Gastroesophageal sphincter (tissue), 4 donors: ENCODE data around the gene VSIG10L. TPM values are rescaled to one million over a fixed set of nuclear protein-coding genes. Genes with fewer than 3 reads are reported as not detected.

ENCODE experiments used
- ATAC-seq: fragments of 150-250 bp; one replicate; pipeline ENCODE4 v1.9.1; 2016; ENCODE audit warnings: mild to moderate bottlenecking, moderate library complexity
- H3K27ac ChIP-seq, 4 donors: fragments of 200-600 bp; sonication (generic) in 3 of 4; 1 replicate in 3 of 4; 2 replicates in 1 of 4; pipeline ENCODE4 v1.5.1; 2016 to 2019
- H3K27me3 ChIP-seq: fragments of 200-600 bp; sonication (generic); one replicate; pipeline ENCODE4 v1.5.1; 2019
- H3K36me3 ChIP-seq, 2 donors: fragments of 200-600 bp; sonication (generic); one replicate each; pipeline ENCODE4 v1.5.1; 2019; ENCODE audit warnings: control low read depth in 1 of 2
- H3K4me1 ChIP-seq, 3 donors: fragments of 200-600 bp; sonication (generic); 1 replicate in 2 of 3; 2 replicates in 1 of 3; pipeline ENCODE4 v1.5.1; 2016 to 2019; ENCODE audit warnings: control low read depth in 2 of 3
- H3K4me3 ChIP-seq, 2 donors: fragments of 200-600 bp; sonication (generic); one replicate each; pipeline ENCODE4 v1.5.1; 2019; ENCODE audit warnings: mild to moderate bottlenecking in 1 of 2, moderate library complexity in 1 of 2
- H3K9me3 ChIP-seq, 3 donors: fragments of 200-600 bp; sonication (generic); one replicate each; pipeline ENCODE4 v1.5.1; 2017 to 2019; ENCODE audit warnings: control low read depth in 2 of 3
- EP300 ChIP-seq: sonication (generic); formaldehyde crosslinking; IDR thresholded peaks from one replicate; pipeline ENCODE4 v1.6.1; 2017; ENCODE audit warnings: antibody characterized with exemption, mild to moderate bottlenecking
- POLR2A ChIP-seq, 2 donors: fragments of 450-650 bp; IDR thresholded peaks; one replicate each; pipeline ENCODE4 v1.6.1; 2017; ENCODE audit warnings: antibody characterized with exemption in 2 of 2, mild to moderate bottlenecking in 2 of 2, moderate library complexity in 1 of 2
- POLR2AphosphoS5 ChIP-seq: sonication (generic); formaldehyde crosslinking; IDR thresholded peaks from one replicate; pipeline ENCODE4 v1.6.1; 2017; ENCODE audit warnings: antibody characterized with exemption
- WGBS, 2 donors: methylation state at CpG; one replicate each; pipeline ENCODE4 v1.1.5; 2018; ENCODE audit warnings: low coverage in 1 of 2; 5-methylcytosine and 5-hydroxymethylcytosine counted together
- total RNA-seq, 4 donors: library from RNA; depleted of rRNA; stranded (reverse); fragments of >200 nt; gene quantifications; one replicate each; pipeline ENCODE4 v1.1.0, GENCODE V29; 2016
- TF ChIP-seq, protein P1 (sequence below), 4 experiments: fragments of 200-600 bp in 2 of 4; fragments of 450-650 bp in 2 of 4; sonication (generic) in 1 of 4; IDR thresholded peaks; one replicate each; pipeline ENCODE4 v1.5.1; 2017 to 2019; ENCODE audit warnings: antibody characterized with exemption in 4 of 4, mild to moderate bottlenecking in 2 of 4, moderate library complexity in 2 of 4

VSIG10L gene
- total RNA-seq, 4 donors from 2014 or later, result 1.5 to 3.6 (median 2.5) TPM

DNA sequence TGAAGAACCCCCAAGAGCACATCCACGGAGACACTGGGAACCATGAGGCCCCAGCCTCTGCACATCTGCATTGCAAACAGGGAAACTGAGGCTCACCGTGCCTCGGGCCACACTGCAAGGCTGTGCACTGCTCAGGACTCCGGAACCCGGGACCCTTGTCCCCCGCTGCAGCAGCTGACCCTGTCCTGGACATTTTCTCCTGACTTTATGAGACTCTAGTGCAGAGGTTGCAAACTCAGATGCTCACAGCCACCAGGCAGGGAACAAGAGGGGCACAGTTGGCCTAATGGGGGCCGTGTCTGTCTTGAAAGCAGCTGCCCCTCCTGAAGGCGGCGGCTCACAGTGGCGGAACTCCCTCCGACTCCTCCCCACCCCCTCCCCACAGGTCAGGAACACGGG is 47.0 kb downstream of the VSIG10L start:
- Histone ChIP-seq H3K27me3 (peaks cover 90% of the 10 kb centered on the region), H3K4me3 (no peak overlapping the region), H3K36me3 (no peaks in the 10 kb centered on the region), H3K4me1 (no peaks in the 10 kb centered on the region), H3K27ac (no peak overlapping the region), H3K9me3 (peaks cover 0 to 20% (median 0%) of the 10 kb centered on the region in 3 donors)
- WGBS, 2 donors, result 0 to 40% methylated on average over 2 to 3 of the region's 12 CpGs
- no peak for ATAC-seq
- TF ChIP-seq, protein P1, sequence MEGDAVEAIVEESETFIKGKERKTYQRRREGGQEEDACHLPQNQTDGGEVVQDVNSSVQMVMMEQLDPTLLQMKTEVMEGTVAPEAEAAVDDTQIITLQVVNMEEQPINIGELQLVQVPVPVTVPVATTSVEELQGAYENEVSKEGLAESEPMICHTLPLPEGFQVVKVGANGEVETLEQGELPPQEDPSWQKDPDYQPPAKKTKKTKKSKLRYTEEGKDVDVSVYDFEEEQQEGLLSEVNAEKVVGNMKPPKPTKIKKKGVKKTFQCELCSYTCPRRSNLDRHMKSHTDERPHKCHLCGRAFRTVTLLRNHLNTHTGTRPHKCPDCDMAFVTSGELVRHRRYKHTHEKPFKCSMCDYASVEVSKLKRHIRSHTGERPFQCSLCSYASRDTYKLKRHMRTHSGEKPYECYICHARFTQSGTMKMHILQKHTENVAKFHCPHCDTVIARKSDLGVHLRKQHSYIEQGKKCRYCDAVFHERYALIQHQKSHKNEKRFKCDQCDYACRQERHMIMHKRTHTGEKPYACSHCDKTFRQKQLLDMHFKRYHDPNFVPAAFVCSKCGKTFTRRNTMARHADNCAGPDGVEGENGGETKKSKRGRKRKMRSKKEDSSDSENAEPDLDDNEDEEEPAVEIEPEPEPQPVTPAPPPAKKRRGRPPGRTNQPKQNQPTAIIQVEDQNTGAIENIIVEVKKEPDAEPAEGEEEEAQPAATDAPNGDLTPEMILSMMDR (IDR thresholded peaks at IDR 0.05), result no peak
- no peak for TF ChIP-seq EP300
- no peak for TF ChIP-seq POLR2A (IDR thresholded peaks at IDR 0.05)
- TF ChIP-seq POLR2AphosphoS5, result no peak

DNA sequence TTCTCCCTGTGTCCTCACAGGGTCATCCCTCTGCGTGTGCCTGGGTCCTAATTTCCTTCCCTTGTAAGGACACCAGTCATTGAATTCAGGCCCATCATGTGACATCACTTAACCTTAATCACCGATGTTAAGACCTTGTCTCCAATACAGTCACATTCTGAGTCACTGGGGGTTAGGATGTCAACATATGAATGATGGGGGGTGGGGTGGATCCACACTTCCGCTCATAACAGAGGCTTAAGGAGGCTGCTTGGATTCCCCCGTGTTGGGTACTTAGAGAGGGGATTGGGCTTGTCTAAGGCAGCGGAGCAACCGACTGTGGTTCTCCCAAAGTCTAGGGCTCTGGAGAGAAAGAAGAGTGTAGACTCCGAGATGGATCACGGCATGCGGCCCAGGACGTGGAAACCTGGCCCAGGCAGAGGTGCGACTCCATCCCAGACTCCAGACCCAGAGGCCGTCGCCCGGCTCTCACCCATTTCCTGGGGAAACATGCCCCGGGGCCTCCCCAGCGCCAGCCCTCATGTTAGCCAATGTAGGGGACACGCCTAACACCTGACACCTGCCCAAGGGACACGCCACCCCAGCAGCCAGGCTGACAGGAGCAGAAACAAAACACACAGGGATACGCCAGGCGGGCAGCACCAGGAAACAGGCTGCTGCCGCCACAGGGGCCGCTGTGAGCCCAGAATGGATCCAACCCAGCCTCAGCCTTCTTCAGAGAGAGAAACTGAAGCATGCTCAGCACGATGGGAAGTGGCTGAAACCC is 47.5 kb downstream of the VSIG10L start:
- H3K9me3 ChIP-seq, result peaks cover 0 to 26% (median 0%) of the 10 kb centered on the region in 3 donors
- no peaks in the 10 kb centered on the region for H3K4me1 ChIP-seq
- H3K27ac ChIP-seq, result no peak overlapping the region
- no peaks in the 10 kb centered on the region for H3K36me3 ChIP-seq
- no peak for TF ChIP-seq POLR2AphosphoS5
- no peak for TF ChIP-seq EP300
- TF ChIP-seq, protein P1 (IDR thresholded peaks at IDR 0.05), result no peak
- no peak for TF ChIP-seq POLR2A (IDR thresholded peaks at IDR 0.05)
- ATAC-seq, result no peak
- 68 to 100% methylated on average over 1 to 9 of the region's 23 CpGs for WGBS, 2 donors
- peaks cover 88% of the 10 kb centered on the region for H3K27me3 ChIP-seq
- H3K4me3 ChIP-seq, result no peak overlapping the region

DNA sequence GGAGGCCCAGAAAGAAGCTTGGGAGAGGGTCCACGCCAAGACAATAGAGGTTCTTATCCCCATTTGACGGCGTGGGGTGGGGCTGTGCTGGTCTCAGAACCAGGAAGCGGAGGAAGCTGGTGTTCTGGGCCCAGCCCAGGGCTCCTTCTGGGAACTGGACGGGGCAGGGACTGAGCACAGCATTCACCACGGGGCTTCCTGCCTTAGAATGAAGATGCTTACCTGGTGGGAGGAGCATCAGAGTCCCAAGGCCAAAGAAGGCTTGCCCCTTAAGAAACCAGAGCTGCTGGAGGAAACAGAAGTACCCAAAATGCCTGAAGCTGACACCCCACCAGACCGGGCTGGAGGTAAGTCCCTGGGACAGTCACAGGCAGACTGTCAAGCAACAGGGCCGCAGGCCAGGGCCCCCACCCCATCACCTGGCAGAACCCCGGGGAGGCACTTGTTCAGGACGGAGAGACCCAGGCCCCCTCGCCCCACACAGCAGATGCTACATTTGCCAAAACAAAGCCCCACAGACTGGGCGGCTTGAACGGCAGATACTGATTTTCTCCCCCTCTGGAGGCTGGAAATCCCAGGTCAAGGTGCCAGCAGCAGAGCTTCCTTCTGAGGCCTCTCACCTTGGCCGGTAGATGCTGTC is 48.2 kb downstream of the VSIG10L start:
- H3K36me3 ChIP-seq, result no peaks in the 10 kb centered on the region
- TF ChIP-seq POLR2A (IDR thresholded peaks at IDR 0.05) (no peak), EP300 (no peak), POLR2AphosphoS5 (no peak)
- TF ChIP-seq, protein P1 (IDR thresholded peaks at IDR 0.05), result no peak
- peaks cover 0 to 29% (median 0%) of the 10 kb centered on the region in 3 donors for H3K9me3 ChIP-seq
- 62 to 66% methylated on average over 6 of the region's 14 CpGs for WGBS, 2 donors
- no peak for ATAC-seq
- H3K4me3 ChIP-seq, result no peak overlapping the region
- H3K27me3 ChIP-seq, result peaks cover 89% of the 10 kb centered on the region
- no peaks in the 10 kb centered on the region for H3K4me1 ChIP-seq
- no peak overlapping the region for H3K27ac ChIP-seq

DNA sequence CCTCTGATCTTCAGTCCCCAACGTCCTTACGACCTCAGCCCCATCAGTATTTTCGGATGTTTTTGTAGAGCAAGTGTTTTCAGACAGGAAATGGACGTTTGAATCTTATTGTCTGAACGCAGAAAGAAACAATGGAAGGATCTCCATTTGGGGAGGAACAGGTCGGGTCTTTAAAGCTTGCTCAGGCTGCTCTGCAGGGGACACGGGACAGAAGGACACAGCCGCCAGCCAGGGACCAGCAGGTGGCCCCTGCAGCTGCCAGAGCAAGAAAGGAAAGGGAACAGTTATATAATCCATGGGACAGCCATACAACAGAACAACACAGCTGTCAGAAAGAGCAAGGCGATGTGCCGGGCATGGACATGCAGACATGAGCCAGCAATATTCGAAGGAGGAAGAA is 49.0 kb downstream of the VSIG10L start:
- peaks cover 0 to 29% (median 0%) of the 10 kb centered on the region in 3 donors for H3K9me3 ChIP-seq
- ATAC-seq, result no peak
- H3K36me3 ChIP-seq, result no peaks in the 10 kb centered on the region
- no peak overlapping the region for H3K27ac ChIP-seq
- no peaks in the 10 kb centered on the region for H3K4me1 ChIP-seq
- no peak for TF ChIP-seq POLR2A (IDR thresholded peaks at IDR 0.05)
- peaks cover 89% of the 10 kb centered on the region for H3K27me3 ChIP-seq
- H3K4me3 ChIP-seq, result no peak overlapping the region
- 8 to 16% methylated on average over 7 to 11 of the region's 11 CpGs for WGBS, 2 donors

DNA sequence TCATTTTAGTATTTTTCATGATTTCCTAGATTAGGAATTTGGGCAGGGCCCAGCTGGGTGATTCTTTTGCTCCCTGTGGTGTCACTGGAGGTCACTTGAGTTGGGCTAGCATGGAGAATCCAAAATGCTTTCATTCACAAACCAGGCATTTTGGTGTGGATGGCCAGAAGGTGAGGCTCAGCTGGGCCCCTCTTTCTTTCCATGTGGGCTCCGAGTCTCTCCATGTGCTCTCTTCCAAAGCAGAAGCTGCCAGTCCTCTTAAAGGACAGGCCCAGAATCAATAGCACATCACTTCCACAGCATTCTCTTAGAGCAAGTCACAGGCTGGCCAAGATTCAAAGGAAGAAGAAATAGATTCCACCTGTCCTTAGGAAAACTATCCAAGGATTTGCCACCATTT is 52.3 kb downstream of the VSIG10L start:
- peaks cover 0 to 29% (median 0%) of the 10 kb centered on the region in 3 donors for H3K9me3 ChIP-seq
- TF ChIP-seq EP300 (no peak), POLR2A (IDR thresholded peaks at IDR 0.05) (no peak), POLR2AphosphoS5 (no peak)
- no peak for ATAC-seq
- H3K4me3 ChIP-seq, result no peak overlapping the region
- H3K4me1 ChIP-seq, result no peaks in the 10 kb centered on the region
- WGBS, 2 donors, result 80% methylated on average over 1 of the region's 1 CpG; no CpG with 5 or more reads in 1 of the 2 donors
- no peaks in the 10 kb centered on the region for H3K36me3 ChIP-seq
- H3K27me3 ChIP-seq, result peaks cover 67% of the 10 kb centered on the region
- no peak overlapping the region for H3K27ac ChIP-seq

DNA sequence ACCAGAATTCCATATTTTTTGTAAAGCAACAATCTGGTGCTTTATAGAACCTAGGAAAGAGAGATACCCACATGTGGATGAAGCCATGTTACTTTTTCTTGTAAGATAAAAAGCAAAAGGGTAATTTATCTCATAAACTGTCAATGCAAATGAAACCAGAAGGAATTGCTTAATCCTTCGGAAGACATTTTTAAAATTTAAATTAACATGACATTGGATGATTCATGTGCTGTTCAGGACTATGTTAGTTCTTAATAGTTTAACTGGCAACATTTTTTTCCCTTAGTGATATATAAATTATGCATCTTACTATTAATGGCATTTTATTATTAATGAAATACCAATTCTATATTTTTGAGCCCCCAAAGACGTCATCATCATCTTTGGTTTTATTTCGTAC is 56.3 kb downstream of the VSIG10L start:
- Histone ChIP-seq H3K4me1 (no peaks in the 10 kb centered on the region), H3K36me3 (no peaks in the 10 kb centered on the region), H3K27ac (no peak overlapping the region), H3K27me3 (peaks cover 53% of the 10 kb centered on the region), H3K9me3 (peaks cover 0 to 43% (median 0%) of the 10 kb centered on the region in 3 donors), H3K4me3 (no peak overlapping the region)
- ATAC-seq, result no peak
- WGBS, 2 donors, result 74 to 92% methylated on average over 3 of the region's 3 CpGs
- TF ChIP-seq POLR2AphosphoS5 (no peak), POLR2A (IDR thresholded peaks at IDR 0.05) (no peak), EP300 (no peak)
- TF ChIP-seq, protein P1 (IDR thresholded peaks at IDR 0.05), result no peak
